Neural progenitor cell (in vitro differentiated cells): ENCODE data around the gene NACAD.

Experiments used
- EZH2 ChIP-seq: fragments of 200-600 bp; sonication (generic); IDR thresholded peaks from 2 replicates; pipeline ENCODE4 v1.6.1; 2017; ENCODE audit warnings: antibody characterized with exemption, mild to moderate bottlenecking, moderate library complexity
- EZH2phosphoT487 ChIP-seq: fragments of 200-600 bp; sonication (generic); IDR thresholded peaks from 2 replicates; pipeline ENCODE4 v1.6.1; 2017; ENCODE audit warnings: antibody characterized with exemption
- TF ChIP-seq, protein P1 (sequence below): fragments of 200-600 bp; sonication (generic); IDR thresholded peaks from 2 replicates; pipeline ENCODE4 v1.5.1; 2017; ENCODE audit warnings: antibody characterized with exemption, mild to moderate bottlenecking

DNA sequence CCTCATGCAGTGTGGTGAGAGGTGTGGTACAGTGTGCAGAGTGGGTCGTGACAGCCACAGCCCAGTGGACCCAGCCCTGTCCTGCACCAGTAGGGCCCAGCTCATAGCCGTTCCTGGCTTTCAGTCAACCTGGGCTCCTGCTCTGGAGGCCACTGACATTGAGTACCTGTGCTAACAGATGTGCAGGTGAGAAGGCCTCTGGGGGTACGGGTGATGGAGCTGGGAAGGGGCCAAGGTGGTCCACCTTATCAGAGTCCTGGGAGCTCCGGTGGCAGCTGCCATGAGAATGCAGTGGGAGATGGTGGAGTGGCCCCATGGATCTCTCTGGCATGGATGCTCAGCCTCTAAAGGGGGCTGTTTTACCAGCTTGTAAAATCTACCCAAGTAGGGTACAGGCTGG lies 28.8 kb upstream of the NACAD start:
- TF ChIP-seq EZH2, result no peak
- TF ChIP-seq, protein P1, sequence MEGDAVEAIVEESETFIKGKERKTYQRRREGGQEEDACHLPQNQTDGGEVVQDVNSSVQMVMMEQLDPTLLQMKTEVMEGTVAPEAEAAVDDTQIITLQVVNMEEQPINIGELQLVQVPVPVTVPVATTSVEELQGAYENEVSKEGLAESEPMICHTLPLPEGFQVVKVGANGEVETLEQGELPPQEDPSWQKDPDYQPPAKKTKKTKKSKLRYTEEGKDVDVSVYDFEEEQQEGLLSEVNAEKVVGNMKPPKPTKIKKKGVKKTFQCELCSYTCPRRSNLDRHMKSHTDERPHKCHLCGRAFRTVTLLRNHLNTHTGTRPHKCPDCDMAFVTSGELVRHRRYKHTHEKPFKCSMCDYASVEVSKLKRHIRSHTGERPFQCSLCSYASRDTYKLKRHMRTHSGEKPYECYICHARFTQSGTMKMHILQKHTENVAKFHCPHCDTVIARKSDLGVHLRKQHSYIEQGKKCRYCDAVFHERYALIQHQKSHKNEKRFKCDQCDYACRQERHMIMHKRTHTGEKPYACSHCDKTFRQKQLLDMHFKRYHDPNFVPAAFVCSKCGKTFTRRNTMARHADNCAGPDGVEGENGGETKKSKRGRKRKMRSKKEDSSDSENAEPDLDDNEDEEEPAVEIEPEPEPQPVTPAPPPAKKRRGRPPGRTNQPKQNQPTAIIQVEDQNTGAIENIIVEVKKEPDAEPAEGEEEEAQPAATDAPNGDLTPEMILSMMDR, result no peak
- TF ChIP-seq EZH2phosphoT487, result no peak
